NCI-H69 (cell line): Measurements from ENCODE around the gene CACFD1.

Experiments
- DNase-seq: peaks from one replicate; lab custom pipeline; 2025; lab: John Stamatoyannopoulos, UW

Gene CACFD1

DNA sequence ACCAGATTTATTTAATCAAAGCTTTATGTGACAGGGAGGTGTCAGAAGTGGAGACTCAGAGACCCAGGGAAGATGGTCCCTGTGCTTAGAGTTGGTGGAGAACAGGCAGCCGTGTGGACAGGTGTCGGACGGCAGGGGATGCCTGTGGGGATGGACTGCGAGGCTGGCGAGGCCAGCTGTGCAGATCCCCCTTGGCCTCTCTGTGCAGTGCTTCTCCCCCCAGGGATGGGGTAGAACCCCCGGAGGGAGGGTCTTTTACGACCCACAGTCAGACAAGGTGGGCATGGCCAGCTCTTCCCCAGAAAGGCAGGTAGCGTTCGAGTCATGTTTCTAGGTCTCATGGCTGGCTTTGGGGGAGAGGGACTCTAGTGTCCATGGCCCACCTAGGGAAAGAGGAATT is 23.8 kb downstream of the CACFD1 start:
- DNase-seq = no peak

DNA sequence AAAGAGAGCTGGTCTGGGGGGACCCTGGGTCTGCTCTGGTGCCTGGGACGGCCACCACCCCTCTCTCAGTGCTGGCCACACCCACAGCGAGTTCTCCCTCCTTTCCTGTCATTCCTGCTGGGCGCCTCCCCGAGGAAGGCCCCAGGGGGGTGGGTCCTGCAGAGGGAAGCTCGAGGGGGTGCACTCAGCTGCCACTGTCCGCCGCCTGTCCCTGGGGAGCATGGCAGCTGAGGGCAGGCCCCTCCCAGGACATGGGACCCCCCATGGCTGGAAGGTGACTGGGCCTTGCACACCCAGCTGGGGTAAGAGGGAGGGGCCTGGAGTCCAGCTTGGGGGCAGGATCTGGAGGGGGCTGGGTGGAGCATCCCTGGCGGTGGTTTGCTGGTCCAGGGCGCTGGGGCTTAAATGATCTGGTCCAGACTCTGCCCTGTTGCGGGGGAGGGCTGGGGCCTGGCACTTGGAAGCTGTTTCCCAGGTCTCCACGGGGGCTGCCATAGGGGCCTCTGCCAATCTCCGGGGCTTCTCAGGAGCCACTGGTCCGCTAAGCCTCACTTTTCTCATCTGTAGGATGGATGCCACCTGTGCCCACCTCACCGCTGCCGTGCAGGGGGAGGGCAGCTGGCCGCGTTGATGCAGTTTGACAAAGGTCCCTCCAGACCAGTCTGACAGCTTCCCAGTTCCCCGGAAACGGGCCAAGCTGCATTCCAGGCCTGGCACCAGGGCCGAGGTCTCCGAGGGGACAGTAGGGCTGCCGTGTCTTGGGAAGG is 25.1 kb downstream of the CACFD1 start:
- DNase-seq = peak; percentile 60

DNA sequence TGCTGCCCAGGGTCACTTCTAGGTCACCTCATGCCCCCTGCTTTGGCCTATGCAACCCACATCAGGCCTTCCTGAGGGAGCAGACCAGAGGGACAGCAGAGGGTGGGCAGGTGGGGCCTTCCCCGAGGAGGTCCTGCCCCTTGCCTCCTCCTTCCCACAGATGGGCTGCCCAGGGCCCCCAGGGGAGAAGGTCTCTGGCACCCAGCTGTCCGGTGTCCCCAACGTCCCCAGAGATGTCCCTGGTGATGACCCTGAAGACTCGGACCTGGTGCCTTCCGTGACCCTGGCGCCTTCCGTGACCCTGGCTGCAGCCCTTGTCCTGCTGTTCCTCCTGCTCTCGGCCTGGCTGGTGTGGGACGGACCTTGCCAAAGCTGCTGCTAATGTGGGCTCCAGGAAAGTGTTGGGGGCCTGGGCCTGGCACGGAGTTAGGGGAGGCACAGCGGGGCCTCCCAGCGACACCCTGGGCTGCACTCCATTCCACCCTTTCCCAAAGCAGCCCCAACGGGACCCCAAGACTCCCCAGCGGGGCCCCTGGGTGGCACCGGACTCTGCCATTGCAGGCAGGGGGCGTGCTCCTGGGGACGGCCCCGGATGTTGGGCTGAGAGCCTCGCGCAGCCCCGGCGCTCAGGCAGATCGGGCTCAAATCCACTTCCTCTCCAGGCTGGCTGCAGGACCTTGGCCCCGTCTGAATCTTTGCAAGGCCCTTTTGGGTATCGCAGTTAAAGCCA is 25.9 kb downstream of the CACFD1 start:
- no peak for DNase-seq

DNA sequence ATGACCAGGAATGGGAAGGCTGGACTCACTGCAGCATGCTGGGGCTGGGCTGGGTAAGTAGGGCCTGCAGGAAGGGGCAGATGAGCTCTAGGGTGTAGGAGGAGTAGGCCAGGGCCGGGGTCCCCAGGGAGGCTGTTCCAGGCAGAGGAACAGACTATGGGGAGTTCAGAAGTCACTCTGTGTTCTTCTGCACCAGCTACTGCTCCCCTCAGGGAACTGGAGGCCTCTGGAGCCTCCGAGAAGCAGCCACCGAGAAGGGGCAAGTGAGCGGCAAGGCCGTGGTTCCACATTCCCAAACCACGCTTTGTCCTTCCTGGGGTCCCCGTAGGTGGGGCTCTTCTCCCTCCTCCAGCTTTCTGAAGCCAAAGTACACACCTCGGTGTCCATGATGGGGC is 27.6 kb downstream of the CACFD1 start:
- DNase-seq = no peak

DNA sequence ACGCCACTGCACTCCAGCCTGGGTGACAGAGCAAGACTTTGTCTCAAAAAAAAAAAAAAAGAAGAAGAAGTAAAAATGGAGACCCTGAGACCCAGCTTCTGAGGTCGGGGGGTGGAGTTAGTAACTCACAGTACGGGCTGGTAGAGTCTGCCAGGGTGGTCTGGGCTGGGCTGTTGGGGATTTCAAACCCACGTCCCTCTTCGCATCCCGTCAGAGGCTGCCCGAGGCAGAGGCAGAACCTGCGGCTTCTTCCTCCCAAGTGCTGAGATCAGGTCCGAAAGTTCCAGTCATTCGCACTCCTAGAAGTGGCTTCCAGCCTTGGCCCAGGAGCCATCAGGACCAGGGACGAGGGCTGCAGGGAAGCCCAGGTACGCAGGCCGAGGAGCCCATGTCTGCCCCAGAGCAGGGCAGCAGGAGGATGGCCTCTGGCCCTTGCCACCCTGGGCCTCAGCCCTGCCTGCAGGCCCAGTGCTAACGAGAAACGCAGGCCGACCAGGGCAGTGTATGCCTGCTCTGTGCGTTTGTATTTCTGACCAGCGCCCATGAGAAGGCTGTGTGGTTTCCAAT is 29.0 kb downstream of the CACFD1 start:
- no peak for DNase-seq

DNA sequence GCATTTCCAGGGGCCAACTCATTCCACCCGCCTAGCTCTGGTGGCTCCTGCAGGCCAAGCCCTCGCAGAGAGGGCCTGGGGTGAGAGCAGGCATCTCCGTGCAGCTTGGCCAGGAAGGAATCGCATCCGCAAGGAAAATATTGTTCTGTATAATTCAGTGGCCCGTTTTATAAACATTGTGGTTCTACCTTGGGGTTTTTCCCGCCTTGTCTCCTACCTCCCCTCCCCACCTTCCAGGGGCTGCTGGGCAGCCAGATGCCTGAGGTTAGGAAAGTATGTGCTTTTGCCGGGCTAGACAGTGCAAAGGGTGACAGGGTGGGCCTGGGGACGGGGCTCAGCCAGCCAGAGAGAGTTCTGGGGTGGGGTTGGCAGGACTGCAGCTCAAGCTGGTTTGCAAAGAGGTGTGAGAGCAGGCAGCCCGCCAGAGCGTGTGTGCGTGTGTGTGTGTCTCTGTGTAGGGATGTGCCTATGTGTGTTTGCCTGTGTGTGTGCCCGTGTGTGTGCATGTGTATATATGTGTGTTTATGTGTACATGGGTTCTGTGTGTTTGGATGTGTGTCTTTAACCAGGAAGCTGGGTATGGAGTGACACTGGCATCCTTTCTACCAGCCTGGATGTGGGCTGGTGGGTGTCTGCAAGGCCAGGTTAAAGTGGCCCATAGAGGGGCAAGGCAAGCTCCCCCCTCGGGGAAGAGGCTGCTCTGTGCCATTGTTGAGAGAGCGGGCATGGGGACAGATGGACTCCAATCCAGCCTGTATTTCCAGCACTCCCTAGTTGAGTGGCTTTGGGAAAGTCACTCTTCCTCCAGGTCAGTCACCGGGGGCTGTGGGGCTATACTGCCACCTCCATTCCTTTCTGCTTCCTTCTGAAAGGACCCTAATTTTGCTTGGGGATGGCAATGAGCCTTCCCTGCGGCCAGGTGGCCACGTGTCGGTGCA is 29.7 kb downstream of the CACFD1 start:
- no peak for DNase-seq

DNA sequence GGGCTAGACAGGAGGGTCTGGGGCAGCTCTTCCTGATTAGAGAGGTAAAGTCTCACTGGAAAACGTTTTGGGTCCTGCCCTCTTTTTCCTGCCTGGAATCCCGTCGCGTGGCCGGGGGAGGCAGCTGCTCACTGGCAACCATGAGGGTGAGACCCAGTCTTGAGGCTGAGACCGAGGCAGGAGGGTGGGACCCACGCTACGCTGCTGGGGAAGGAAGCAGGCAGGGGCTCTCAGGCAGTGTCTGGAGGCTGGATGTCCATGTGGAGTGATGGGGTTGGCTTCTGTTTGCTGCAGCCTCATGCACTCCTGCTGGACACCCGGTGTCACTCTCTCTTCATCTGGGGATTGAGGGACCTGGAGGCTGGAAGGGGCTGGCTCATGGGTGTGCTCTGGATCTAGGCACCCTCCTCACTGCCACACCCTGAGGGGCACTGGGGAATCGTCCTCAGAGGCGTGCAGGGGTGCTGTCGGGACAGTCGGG is 30.5 kb downstream of the CACFD1 start:
- DNase-seq = no peak

DNA sequence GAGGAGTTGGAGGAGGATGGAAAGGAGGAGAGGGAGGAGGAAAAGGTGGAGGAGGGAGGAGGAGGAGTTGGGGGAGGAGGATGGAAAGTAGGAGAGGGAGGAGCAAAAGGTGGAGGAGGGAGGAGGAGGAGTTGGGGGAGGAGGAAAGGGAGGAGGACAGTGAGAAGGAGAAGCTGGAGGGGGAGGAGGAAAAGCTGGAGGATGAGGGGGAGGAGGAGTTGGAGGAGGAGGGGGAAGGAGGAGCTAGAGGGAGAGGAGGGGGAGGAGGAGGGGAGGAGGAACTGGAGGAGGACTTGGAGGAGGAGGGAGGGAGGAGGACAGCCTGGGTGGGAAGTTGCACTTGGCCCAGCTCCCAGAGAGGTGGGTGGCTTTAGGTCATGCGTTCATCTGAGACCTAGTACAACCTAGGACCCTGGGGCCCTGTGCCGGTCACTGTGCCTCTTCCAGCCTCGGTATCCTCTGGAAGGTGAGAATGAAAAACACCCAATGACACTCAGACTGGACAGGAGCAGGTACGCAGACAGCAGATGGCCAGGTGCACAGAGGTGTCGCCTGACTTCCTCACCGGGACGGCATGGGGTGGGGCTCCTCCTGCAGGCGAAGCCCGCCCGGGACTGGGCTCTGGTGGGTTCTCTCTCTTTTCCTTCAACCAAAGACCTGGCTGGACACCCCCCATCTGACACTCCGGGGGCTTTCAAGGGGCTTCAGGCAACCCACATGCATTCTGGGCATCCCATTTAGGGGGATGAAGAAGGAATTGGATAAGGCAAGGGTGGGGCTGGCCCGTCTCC is 31.3 kb downstream of the CACFD1 start:
- peak; percentile 32 for DNase-seq

DNA sequence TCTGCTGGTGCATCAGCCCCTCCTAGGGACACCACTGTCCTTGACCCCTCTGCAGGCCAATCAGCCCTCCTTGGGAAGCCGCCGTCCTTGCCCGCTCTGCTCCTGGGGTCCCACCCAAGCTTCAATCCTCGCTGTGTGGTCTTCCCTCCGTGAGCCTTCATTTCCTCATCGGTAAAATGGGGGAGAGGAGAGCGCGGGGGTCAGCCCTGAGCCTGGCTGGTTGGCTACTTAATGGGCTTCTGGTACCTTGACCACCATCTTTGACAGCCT is 31.8 kb downstream of the CACFD1 start:
- no peak for DNase-seq

DNA sequence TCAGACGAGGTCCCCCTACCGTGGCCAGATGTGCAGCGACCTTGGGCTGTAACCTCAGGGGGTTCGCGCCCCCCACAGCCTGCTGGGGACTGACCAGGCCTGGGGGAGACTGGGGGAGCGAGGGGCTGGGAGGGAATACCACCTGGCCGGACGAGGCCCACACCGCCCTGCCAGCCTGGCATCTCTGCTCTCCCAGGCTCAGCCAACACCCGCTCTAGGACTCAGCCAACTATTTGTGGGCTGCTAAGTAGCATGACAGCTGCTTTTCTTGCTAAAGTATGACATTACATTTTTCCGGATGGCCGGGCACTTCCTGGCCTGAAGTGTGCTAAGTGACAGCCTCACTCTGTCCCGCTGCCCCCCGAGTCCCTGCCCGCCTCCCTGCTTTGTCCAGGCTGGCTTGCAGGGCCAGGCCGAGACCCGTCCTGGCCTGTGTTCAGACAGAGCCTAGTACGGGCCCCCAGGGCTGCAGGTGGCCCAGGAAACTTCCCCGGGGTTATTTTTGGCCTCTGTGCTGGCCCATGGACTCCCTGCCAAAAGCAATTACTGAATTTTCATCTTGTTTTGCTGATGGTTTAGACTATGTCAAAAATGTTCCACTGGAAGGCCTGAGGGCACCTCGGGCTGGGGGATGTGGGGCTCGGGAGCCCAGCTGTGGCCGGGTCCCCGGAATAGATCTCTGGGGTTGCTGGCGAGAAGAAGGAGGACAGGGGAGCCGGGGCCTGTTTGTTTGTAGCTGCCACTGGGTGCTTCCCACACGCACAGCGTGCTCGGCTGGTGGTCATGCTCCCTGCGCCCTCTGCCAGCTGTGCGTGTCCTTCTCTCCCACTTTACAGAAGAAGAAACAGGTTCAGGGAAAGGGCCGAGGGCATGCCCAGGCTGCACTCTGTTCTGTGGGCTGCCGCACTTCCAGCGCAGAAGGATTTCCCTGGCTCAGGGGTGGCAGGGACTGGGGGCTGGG is 32.6 kb downstream of the CACFD1 start:
- DNase-seq = peak; percentile 16

DNA sequence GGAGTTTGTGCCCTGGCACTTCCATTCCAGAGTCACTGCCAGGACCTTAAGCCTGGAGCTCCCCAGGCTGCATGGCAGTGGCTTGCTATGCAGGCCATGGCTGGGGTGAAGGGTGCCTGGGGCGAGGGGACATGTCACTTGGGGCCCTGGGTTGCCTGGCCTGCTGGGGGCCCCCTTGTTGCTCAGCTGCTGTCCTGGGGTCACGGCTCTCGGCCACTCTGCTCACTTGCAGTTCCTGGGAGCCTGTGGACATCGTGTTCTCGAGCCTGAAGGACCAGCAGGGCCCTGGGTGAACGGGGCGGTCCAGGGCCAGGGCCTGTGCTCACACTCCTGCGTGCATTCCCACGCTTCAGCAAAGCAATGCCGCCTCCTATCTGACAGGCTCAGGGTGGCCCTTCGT is 33.6 kb downstream of the CACFD1 start:
- DNase-seq = no peak

DNA sequence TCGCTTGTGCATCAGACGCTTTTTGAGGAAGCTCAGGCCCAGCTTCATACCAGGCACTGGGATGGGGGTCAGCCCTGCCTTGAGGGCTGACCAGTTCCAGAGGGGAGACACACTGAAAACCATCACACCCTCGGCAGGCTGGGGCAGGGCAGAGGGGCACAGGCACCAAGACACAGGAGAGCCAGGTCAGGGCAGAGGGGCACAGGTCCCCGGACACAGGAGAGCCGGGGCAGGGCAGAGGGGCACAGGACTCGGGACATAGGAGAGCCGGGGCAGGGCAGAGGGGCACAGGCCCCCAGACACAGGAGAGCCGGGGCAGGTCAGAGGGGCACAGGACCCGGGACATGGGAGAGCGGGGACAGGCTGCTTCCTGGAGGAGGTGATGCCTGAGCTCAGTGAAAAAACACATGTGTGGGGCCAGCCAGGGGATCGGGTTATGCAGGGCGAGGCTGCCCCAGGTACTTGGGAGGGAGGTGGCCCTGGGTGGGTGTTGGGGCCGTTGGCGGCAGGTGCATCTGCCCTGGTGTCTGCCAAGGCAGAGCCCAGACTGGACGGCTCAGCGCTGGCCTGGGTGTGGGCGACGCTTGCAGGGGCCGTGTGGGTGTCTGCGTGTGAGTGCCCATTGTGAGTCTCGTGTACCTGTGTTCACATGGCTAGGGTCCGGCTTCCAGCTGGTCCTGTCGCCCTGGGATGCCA is 34.2 kb downstream of the CACFD1 start:
- DNase-seq = no peak

DNA sequence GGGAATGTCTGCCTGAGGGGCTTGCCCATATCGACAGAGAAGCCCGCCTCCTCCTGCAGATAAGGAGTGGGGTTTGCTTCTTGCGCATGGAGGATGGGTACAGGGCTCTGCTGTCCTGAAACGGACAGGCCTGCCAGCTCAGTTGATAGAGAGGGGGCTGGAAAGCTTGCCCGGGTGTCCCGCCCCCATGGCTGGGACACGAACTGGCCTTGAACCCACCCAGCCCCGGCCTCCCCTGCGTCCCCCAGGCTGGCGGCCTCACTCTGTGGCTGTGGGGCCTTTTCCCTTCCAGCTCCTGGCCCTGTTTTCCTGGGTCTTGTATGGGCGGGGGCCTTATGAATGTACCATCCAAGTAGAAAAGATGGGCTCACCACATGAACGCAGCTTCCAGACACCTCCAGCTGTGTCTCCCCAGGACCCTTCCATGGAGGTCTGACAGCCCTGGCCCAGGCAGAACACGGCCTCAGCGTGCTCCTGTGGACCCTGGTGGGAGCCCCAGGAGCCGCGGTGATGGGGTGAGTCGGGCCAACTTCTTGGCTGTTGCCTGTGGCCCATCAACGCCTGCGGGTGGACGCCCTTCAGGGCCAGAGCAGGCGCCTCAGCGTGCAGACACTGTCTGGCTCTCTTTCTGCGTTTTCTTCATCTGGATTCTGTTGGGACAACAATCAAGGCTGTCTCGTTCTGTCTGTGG is 35.0 kb downstream of the CACFD1 start:
- DNase-seq = no peak

DNA sequence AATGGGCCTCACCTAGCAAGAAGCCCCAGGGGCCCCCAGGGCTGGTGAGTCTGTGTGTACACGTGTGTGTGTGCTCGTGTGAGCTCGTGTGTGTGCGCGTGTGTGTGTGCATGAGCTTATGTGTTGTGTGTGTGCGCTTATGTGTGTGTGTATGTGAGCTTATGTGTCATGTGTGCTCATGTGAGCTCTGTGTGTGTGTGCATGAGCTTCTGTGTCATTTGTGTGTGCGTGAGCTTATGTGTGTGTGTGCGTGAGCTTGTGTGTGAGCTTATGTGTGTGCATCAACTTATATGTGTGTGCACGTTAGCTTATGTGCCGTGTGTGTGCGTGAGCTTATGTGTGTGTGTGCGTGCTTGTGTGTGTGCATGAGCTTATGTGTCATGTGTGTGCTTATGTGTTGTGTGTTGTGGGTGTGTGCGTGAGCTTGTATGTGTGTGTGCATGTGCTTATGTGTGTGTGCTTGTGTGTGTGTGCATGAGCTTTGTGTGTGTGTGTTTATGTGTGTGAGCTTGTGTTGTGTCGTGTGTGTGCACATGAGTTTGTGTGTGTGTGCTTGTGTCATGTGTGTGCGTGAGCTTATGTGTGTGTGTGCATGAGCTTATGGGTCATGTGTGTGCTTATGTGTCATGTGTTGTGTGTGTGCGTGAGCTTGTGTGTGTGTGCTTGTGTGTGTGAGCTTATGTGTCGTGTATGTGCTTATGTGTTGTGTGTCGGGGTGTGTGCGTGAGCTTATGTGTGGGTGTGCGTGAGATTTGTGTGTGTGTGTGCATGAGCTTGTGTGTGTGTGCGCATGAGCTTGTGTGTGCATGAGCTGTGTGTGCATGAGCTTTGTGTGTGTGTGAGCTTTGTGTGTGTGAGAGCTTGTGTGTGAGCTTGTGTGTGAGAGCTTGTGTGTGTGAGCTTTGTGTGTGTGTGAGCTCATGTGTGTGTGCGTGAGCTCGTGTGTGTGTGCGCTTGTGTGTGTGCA is 35.8 kb downstream of the CACFD1 start:
- DNase-seq = no peak

DNA sequence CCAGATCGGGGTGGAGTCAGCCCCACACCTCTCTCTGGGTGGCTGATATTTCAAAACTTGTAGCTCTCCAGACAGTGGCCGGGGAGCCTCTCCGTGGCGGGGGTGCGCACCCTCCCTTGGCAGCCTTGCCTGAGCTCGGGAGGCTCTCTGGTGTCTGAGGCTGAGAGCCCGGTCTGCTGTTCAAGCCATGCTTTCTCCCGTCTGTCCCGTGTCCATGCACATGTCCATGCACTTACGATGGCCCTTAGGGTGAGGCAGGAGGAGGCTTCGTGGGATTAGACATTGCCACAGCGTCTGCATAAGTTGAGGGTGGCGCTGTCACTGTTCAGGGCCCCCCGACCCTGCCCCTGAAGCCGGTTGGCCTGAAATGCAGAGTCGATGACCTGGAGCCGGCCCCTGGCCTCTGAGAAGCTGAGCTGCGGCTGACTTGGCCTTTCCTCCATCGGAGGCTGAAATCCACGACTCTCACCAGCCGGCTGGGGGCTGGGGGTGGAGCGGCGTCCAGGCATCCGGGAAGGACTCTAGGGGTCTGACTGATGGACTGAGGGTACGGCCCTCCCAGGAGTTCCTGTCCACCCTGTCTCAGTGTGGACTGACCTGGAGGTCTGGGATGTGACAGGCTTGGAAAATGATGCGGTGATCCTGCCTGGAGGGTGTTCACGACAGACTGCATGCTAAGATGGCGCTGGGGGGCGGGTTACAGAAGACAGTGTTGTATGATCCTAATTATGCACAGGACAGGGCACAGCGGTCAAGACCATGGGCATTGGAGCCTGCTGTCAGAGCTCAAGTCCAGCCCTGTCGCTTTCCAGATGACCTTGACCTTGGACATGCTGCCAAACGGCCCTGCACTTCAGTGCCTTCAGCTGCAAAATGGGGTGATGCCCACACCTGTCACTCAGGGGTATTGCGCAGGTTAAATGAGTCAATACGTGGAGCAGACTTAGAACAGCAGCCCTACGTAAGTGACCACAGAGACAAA is 37.4 kb downstream of the CACFD1 start:
- DNase-seq = no peak

DNA sequence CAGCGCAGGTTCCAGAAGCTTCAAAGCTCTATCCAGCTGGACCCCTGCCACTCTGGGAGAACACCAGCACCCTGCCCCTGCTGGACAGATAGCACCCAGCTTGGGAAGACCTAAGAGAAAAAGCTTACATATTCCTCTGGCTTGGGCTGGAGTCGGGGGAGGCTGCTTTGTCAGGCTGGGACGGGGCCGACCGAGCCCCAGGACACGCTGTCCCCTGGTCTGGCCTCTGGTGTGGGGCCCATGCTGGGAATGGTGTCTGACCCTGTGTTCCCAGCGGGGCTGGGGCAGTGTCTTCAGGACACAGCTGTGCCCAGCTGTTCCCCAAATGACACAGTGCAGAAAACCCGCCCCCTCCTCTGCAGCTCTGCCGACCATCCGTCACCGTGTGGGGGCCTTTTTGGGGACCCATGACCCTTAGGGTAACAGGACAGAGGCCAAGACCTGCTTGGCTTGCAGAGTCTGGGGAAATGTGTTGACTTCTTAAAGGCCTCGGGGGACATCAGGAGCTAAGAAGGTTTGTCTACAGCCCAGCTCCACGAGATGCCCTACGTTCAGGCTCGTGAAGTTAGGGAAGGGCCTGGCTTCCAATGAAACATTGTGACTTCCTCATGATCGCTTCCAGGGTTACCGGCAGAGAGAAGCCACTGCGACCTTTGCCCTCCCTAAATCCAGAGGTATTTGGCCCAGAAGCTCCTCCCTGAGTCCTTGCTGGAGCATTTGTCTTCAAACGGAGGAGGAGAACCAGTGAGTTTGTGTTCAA is 39.5 kb downstream of the CACFD1 start:
- no peak for DNase-seq
